ENCODE data around the gene PPP1R3C.

The PPP1R3C gene

GRCh38 chr10:91629715-91630549, 2.9 kb downstream of the PPP1R3C start:
- DNase-seq, result no peak

GRCh38 chr10:91628383-91628782, 4.5 kb downstream of the PPP1R3C start:
- DNase-seq, result no peak

- DNase-seq, result no peak
Measured at GRCh38 chr10:91627344-91628102, 5.3 kb downstream of the PPP1R3C start.

- no peak for DNase-seq
Measured at GRCh38 chr10:91626936-91627335, 5.9 kb downstream of the PPP1R3C start.

- no peak for DNase-seq
Measured at GRCh38 chr10:91624633-91625032, 8.2 kb downstream of the PPP1R3C start.

GRCh38 chr10:91622601-91623000, 10.3 kb downstream of the PPP1R3C start:
- no peak for DNase-seq

GRCh38 chr10:91621483-91622113, 11.3 kb downstream of the PPP1R3C start:
- no peak for DNase-seq

- DNase-seq, result no peak
Measured at GRCh38 chr10:91617072-91617609, 15.7 kb downstream of the PPP1R3C start.

- no peak for DNase-seq
Measured at GRCh38 chr10:91616137-91616536, 16.7 kb downstream of the PPP1R3C start.

GRCh38 chr10:91614225-91614624, 18.6 kb downstream of the PPP1R3C start:
- no peak for DNase-seq

GRCh38 chr10:91613411-91614187, 19.3 kb downstream of the PPP1R3C start:
- DNase-seq, result no peak

GRCh38 chr10:91610919-91611318, 22.0 kb downstream of the PPP1R3C start:
- DNase-seq, result no peak

GRCh38 chr10:91610444-91610843, 22.4 kb downstream of the PPP1R3C start:
- no peak for DNase-seq

GRCh38 chr10:91607646-91608403, 25.0 kb downstream of the PPP1R3C start:
- no peak for DNase-seq

GRCh38 chr10:91605968-91606367, 26.9 kb downstream of the PPP1R3C start:
- DNase-seq, result no peak

- DNase-seq, result no peak
Measured at GRCh38 chr10:91604553-91605534, 28.0 kb downstream of the PPP1R3C start.

GRCh38 chr10:91603931-91604331, 28.9 kb downstream of the PPP1R3C start:
- DNase-seq, result no peak

- DNase-seq, result no peak
Measured at GRCh38 chr10:91602868-91603568, 29.9 kb downstream of the PPP1R3C start.

GRCh38 chr10:91602449-91602848, 30.4 kb downstream of the PPP1R3C start:
- no peak for DNase-seq

GRCh38 chr10:91601212-91601611, 31.7 kb downstream of the PPP1R3C start:
- DNase-seq, result no peak
